WTC11 (cell line): ENCODE measurements around the gene VPS33B. TPM values are rescaled to one million over a fixed set of nuclear protein-coding genes. Genes with fewer than 3 reads are reported as not detected.

Experiments used
- ATAC-seq: fragments of 200-7000 bp; cut with Tn5 transposase; 2 replicates; pipeline ENCODE4 v1.10.0; 2021; ENCODE audit warnings: mild to moderate bottlenecking, moderate library complexity
- CTCF ChIA-PET: fragments of 300-600 bp; sonication (Branson Sonifier 250); formaldehyde crosslinking; loops from one replicate; lab custom pipeline; 2021; ENCODE audit warnings: antibody characterized with exemption; lab: Charles Lee
- POLR2A ChIA-PET: fragments of 350-600 bp; sonication (Branson Sonifier 250); formaldehyde crosslinking; loops from one replicate; lab custom pipeline; 2021; ENCODE audit warnings: antibody characterized with exemption; lab: Charles Lee
- DNase-seq: peaks from one replicate; pipeline ENCODE4 v3.0.0; 2021; ENCODE audit warnings: low spot score
- H3K27ac Mint-ChIP-seq: 2 replicates; pipeline ENCODE4 v1.8.0; 2021; ENCODE audit warnings: mixed read lengths
- H3K27me3 Mint-ChIP-seq: 2 replicates; pipeline ENCODE4 v1.8.0; 2021; ENCODE audit warnings: low read depth, mild to moderate bottlenecking, moderate library complexity, mixed read lengths
- H3K36me3 Mint-ChIP-seq: 2 replicates; pipeline ENCODE4 v1.8.0; 2021; ENCODE audit warnings: mixed read lengths
- H3K4me1 Mint-ChIP-seq: 2 replicates; pipeline ENCODE4 v1.8.0; 2022; ENCODE audit warnings: mixed read lengths
- H3K4me3 Mint-ChIP-seq: 2 replicates; pipeline ENCODE4 v1.8.0; 2021; ENCODE audit warnings: mild to moderate bottlenecking, moderate library complexity, mixed read lengths
- H3K9me3 Mint-ChIP-seq: 2 replicates; pipeline ENCODE4 v1.8.0; 2021; ENCODE audit warnings: mixed read lengths
- AFF4 ChIP-seq: sonication (generic); formaldehyde crosslinking; IDR thresholded peaks from 2 replicates; pipeline ENCODE4 v1.8.1; 2023; ENCODE audit warnings: mild to moderate bottlenecking, missing genetic modification reagents, borderline replicate concordance
- ATF1 ChIP-seq: sonication (generic); formaldehyde crosslinking; IDR thresholded peaks from 2 replicates; pipeline ENCODE4 v1.8.1; 2023; ENCODE audit warnings: mild to moderate bottlenecking, moderate library complexity, missing genetic modification reagents
- ATF6 ChIP-seq: sonication (generic); formaldehyde crosslinking; IDR thresholded peaks from 2 replicates; pipeline ENCODE4 v1.8.1; 2023; ENCODE audit warnings: mild to moderate bottlenecking, missing genetic modification reagents
- GRHL2 ChIP-seq: fragments of 250-450 bp; sonication (Bioruptor Pico); IDR thresholded peaks from 2 replicates; pipeline ENCODE4 v1.8.0; 2022; ENCODE audit warnings: mild to moderate bottlenecking, moderate library complexity; ENCODE audit not compliant: insufficient replicate concordance, severe bottlenecking
- IRF2 ChIP-seq: sonication (generic); formaldehyde crosslinking; IDR thresholded peaks from 2 replicates; pipeline ENCODE4 v1.8.0; 2022; ENCODE audit warnings: low read depth, missing genetic modification reagents, borderline replicate concordance
- JUN ChIP-seq: sonication (generic); formaldehyde crosslinking; IDR thresholded peaks from 2 replicates; pipeline ENCODE4 v1.8.0; 2023; ENCODE audit warnings: mild to moderate bottlenecking, missing genetic modification reagents
- NR3C1 ChIP-seq: sonication (generic); formaldehyde crosslinking; conservative IDR thresholded peaks from 2 replicates; pipeline ENCODE4 v1.8.1; 2023; ENCODE audit warnings: low read depth, mild to moderate bottlenecking, missing genetic modification reagents
- OVOL2 ChIP-seq: fragments of 250-450 bp; sonication (Bioruptor Pico); IDR thresholded peaks from 2 replicates; pipeline ENCODE4 v1.9.0; 2021; ENCODE audit warnings: mild to moderate bottlenecking, borderline replicate concordance
- PRRX2 ChIP-seq: fragments of 250-450 bp; sonication (Bioruptor Pico); IDR thresholded peaks from 2 replicates; pipeline ENCODE4 v1.8.0; 2021; ENCODE audit warnings: mild to moderate bottlenecking
- RORB ChIP-seq: fragments of 250-450 bp; sonication (Bioruptor Pico); IDR thresholded peaks from 2 replicates; pipeline ENCODE4 v1.9.0; 2021; ENCODE audit warnings: mild to moderate bottlenecking
- SMAD3 ChIP-seq: sonication (generic); formaldehyde crosslinking; IDR thresholded peaks from 2 replicates; pipeline ENCODE4 v1.8.0; 2022; ENCODE audit warnings: missing genetic modification reagents, mild to moderate bottlenecking, borderline replicate concordance
- TEAD1 ChIP-seq: sonication (generic); formaldehyde crosslinking; IDR thresholded peaks from 2 replicates; pipeline ENCODE4 v1.8.0; 2022; ENCODE audit warnings: mild to moderate bottlenecking, missing genetic modification reagents
- ZBTB43 ChIP-seq: sonication (generic); formaldehyde crosslinking; IDR thresholded peaks from 2 replicates; pipeline ENCODE4 v1.8.1; 2023; ENCODE audit warnings: mild to moderate bottlenecking, missing genetic modification reagents
- ZNF121 ChIP-seq: sonication (generic); formaldehyde crosslinking; IDR thresholded peaks from 2 replicates; pipeline ENCODE4 v1.8.0; 2023; ENCODE audit warnings: missing genetic modification reagents
- ZNF423 ChIP-seq: fragments of 250-450 bp; sonication (Bioruptor Pico); IDR thresholded peaks from 2 replicates; pipeline ENCODE4 v2.1.2; 2022; ENCODE audit warnings: mild to moderate bottlenecking, moderate library complexity
- total RNA-seq: library from RNA; stranded (reverse); gene quantifications from 3 replicates; pipeline ENCODE4 v1.2.3, GENCODE V29; 2021
- TF ChIP-seq, protein P1 (sequence below): fragments of 250-450 bp; sonication (Bioruptor Pico); IDR thresholded peaks from 2 replicates; pipeline ENCODE4 v2.1.2; 2022; ENCODE audit warnings: mild to moderate bottlenecking, moderate library complexity

Gene VPS33B
- total RNA-seq, 1 experiment from 2014 or later: 21.1 TPM

GRCh38 chr15:90954712-90955623 is 67.4 kb downstream of the VPS33B start, which contains the start of gene RCCD1 (continued):
- TF ChIP-seq AFF4 (CRISPR knock-in tag): no peak
- TF ChIP-seq, protein P1, sequence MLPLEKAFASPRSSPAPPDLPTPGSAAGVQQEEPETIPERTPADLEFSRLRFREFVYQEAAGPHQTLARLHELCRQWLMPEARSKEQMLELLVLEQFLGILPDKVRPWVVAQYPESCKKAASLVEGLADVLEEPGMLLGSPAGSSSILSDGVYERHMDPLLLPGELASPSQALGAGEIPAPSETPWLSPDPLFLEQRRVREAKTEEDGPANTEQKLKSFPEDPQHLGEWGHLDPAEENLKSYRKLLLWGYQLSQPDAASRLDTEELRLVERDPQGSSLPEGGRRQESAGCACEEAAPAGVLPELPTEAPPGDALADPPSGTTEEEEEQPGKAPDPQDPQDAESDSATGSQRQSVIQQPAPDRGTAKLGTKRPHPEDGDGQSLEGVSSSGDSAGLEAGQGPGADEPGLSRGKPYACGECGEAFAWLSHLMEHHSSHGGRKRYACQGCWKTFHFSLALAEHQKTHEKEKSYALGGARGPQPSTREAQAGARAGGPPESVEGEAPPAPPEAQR (CRISPR knock-in tag): no peak
- TF ChIP-seq RORB: no peak
- TF ChIP-seq ZBTB43 (CRISPR knock-in tag): no peak
- TF ChIP-seq ZNF423 (CRISPR knock-in tag): no peak
- TF ChIP-seq TEAD1 (CRISPR knock-in tag): peak; percentile 34; the same call in 1 of the 2 replicates
- TF ChIP-seq IRF2 (CRISPR knock-in tag): no peak
- no peak for TF ChIP-seq GRHL2 (CRISPR knock-in tag)
- TF ChIP-seq OVOL2 (CRISPR knock-in tag): no peak

- H3K4me1 Mint-ChIP-seq: peaks cover 16% of the 10 kb centered on the region
- H3K36me3 Mint-ChIP-seq: peaks cover 35% of the 10 kb centered on the region
- H3K27me3 Mint-ChIP-seq: no peaks in the 10 kb centered on the region
- POLR2A ChIA-PET: interaction anchor here (0.8 to 1.9 kb wide), 4 partner anchors 10 to 40 kb away, joined by 3 to 19 read pairs (median 10); partner anchors contain the start of genes PRC1 and UNC45A
- TF ChIP-seq ZNF121 (CRISPR knock-in tag): peak; percentile 66; the same call in 1 of the 2 replicates
- TF ChIP-seq JUN (CRISPR knock-in tag): no peak
- CTCF ChIA-PET: interaction anchor here (0.6 to 6.2 kb wide), 15 partner anchors 11 to 317 kb away, joined by 3 to 264 read pairs (median 5); partner anchors contain the start of genes HDDC3, MAN2A2, SV2B and UNC45A
- DNase-seq (no peak), ATAC-seq (no peak)
- peak overlapping the region; percentile 74; the same call in 1 of the 2 replicates for H3K4me3 Mint-ChIP-seq
- H3K9me3 Mint-ChIP-seq: no peaks in the 10 kb centered on the region
- peak overlapping the region; percentile 70 for H3K27ac Mint-ChIP-seq
Measured at GRCh38 chr15:90953947-90954711, 68.3 kb downstream of the VPS33B start.

DNA sequence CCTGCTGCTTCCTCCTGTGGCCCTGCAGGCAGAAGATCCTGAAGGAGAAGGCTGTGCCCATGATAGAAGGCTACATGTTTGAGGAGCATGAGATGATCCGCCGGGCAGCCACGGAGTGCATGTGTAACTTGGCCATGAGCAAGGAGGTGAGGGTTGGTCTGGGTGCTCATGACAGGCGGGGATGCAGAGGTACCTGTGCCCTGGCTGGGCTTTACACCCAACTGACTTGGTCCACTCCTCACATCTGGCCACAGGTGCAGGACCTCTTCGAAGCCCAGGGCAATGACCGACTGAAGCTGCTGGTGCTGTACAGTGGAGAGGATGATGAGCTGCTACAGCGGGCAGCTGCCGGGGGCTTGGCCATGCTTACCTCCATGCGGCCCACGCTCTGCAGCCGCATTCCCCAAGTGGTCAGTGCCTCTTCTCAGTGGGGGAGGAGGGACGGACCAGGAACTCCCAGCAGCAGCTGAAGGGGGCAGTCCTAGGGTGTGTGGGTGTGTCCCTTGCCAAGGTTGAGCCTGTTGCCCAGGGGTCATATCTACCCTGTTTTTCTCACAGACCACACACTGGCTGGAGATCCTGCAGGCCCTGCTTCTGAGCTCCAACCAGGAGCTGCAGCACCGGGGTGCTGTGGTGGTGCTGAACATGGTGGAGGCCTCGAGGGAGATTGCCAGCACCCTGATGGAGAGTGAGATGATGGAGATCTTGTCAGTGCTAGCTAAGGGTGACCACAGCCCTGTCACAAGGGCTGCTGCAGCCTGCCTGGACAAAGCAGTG is 69.3 kb downstream of the VPS33B start:
- H3K4me1 Mint-ChIP-seq: peaks cover 16% of the 10 kb centered on the region
- no peaks in the 10 kb centered on the region for H3K27me3 Mint-ChIP-seq
- peak overlapping the region; percentile 72; the same call in 1 of the 2 replicates for H3K27ac Mint-ChIP-seq
- no peak overlapping the region for H3K4me3 Mint-ChIP-seq
- DNase-seq: no peak
- CTCF ChIA-PET: interaction anchor here (1.1 to 6.2 kb wide), 3 partner anchors 19 to 147 kb away, joined by 3 to 264 read pairs (median 116); partner anchors contain the start of genes HDDC3, SV2B and UNC45A
- TF ChIP-seq PRRX2 (CRISPR knock-in tag) (no peak), RORB (no peak), ATF6 (CRISPR knock-in tag) (no peak), ATF1 (CRISPR knock-in tag) (no peak), SMAD3 (CRISPR knock-in tag) (no peak), NR3C1 (CRISPR knock-in tag) (no peak)
- TF ChIP-seq, all 79 proteins: peak for 0
- Mint-ChIP-seq H3K9me3 (no peaks in the 10 kb centered on the region), H3K36me3 (peaks cover 43% of the 10 kb centered on the region)
- POLR2A ChIA-PET: interaction anchor here (0.8 to 1.9 kb wide), 2 partner anchors 10 to 18 kb away, joined by 3 to 19 read pairs; partner anchors contain the start of gene UNC45A
- ATAC-seq: no peak
